Endometrial microvascular endothelial cells (primary cell): Measurements from ENCODE around the gene UNC93A. TPM values are rescaled to one million over a fixed set of nuclear protein-coding genes. Genes with fewer than 3 reads are reported as not detected.
"Not testable (repeated sequence)": the region's sequence is repeated elsewhere in the genome, so short reads cannot be mapped to it uniquely, and the experiment has no call there.

Experiments
- in situ Hi-C: cut with HindIII; loops from 2 replicates; pipeline ENCODE4 v1.10.0; 2017; ENCODE audit warnings: low sequenced_read_pairs, low pct_unique_long_range_greater_than_20kb; ENCODE audit errors: inconsistent ontology term
- total RNA-seq: library from RNA; depleted of rRNA; stranded (reverse); fragments of >200 nt; gene quantifications from one replicate; pipeline ENCODE4 v1.2.3, GENCODE V29; 2015; ENCODE audit errors: inconsistent ontology term

The UNC93A gene
- not detected for total RNA-seq

- in situ Hi-C loops: no loop called here
Measured at GRCh38 chr6:167290786-167291622, at the start of gene UNC93A. TSS of gene UNC93A (plus strand) at chr6:167291315. CDS start at chr6:167291490, 175 bp downstream.

- in situ Hi-C loops: not testable (repeated sequence)
Measured at GRCh38 chr6:167241321-167242134, 49.6 kb upstream of the UNC93A start.

- in situ Hi-C loops: not testable (repeated sequence)
Measured at GRCh38 chr6:167242135-167242506, 49.0 kb upstream of the UNC93A start.

- in situ Hi-C loops: not testable (repeated sequence)
Measured at GRCh38 chr6:167242511-167243051, 48.5 kb upstream of the UNC93A start.

GRCh38 chr6:167244064-167244960, 46.8 kb upstream of the UNC93A start:
- in situ Hi-C loops: no loop called here

GRCh38 chr6:167244991-167245390, 46.1 kb upstream of the UNC93A start:
- in situ Hi-C loops: no loop called here

GRCh38 chr6:167245591-167245990, 45.5 kb upstream of the UNC93A start:
- in situ Hi-C loops: no loop called here

- in situ Hi-C loops: no loop called here
Measured at GRCh38 chr6:167247814-167248595, 43.1 kb upstream of the UNC93A start.

GRCh38 chr6:167248878-167249455, 42.1 kb upstream of the UNC93A start:
- in situ Hi-C loops: not testable (repeated sequence)

- in situ Hi-C loops: no loop called here
Measured at GRCh38 chr6:167252271-167252670, 38.8 kb upstream of the UNC93A start.

- in situ Hi-C loops: no loop called here
Measured at GRCh38 chr6:167255918-167256553, 35.1 kb upstream of the UNC93A start.

- in situ Hi-C loops: no loop called here
Measured at GRCh38 chr6:167258646-167259045, 32.5 kb upstream of the UNC93A start.

GRCh38 chr6:167266057-167266829, 24.9 kb upstream of the UNC93A start:
- in situ Hi-C loops: not testable (repeated sequence)

- in situ Hi-C loops: no loop called here
Measured at GRCh38 chr6:167266830-167267555, 24.1 kb upstream of the UNC93A start.

GRCh38 chr6:167267556-167267898, 23.6 kb upstream of the UNC93A start:
- in situ Hi-C loops: not testable (repeated sequence)

GRCh38 chr6:167267921-167268401, 23.2 kb upstream of the UNC93A start:
- in situ Hi-C loops: no loop called here
